ENCODE results near the gene MAP1S.
A peak's percentile ranks its signal among the peaks of the same experiment; 100 is the strongest.
"Not testable (repeated sequence)": the region's sequence is repeated elsewhere in the genome, so short reads cannot be mapped to it uniquely, and the experiment has no call there.

Gene MAP1S

GRCh38 chr19:17778251-17778967 is 59.1 kb downstream of the MAP1S start:
- no peak overlapping the region for H3K4me3 ChIP-seq (replicated peaks in 1 of 2; ENCODE audit: low read depth in 2 of 2, low read length in 2 of 2)
- TF ChIP-seq, protein P1, sequence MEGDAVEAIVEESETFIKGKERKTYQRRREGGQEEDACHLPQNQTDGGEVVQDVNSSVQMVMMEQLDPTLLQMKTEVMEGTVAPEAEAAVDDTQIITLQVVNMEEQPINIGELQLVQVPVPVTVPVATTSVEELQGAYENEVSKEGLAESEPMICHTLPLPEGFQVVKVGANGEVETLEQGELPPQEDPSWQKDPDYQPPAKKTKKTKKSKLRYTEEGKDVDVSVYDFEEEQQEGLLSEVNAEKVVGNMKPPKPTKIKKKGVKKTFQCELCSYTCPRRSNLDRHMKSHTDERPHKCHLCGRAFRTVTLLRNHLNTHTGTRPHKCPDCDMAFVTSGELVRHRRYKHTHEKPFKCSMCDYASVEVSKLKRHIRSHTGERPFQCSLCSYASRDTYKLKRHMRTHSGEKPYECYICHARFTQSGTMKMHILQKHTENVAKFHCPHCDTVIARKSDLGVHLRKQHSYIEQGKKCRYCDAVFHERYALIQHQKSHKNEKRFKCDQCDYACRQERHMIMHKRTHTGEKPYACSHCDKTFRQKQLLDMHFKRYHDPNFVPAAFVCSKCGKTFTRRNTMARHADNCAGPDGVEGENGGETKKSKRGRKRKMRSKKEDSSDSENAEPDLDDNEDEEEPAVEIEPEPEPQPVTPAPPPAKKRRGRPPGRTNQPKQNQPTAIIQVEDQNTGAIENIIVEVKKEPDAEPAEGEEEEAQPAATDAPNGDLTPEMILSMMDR (IDR thresholded peaks at IDR 0.05; ENCODE audit: low read depth, low read length) = no peak
- DNase-seq (ENCODE audit: low read depth in 2 of 2) = peak; percentile 43

DNA sequence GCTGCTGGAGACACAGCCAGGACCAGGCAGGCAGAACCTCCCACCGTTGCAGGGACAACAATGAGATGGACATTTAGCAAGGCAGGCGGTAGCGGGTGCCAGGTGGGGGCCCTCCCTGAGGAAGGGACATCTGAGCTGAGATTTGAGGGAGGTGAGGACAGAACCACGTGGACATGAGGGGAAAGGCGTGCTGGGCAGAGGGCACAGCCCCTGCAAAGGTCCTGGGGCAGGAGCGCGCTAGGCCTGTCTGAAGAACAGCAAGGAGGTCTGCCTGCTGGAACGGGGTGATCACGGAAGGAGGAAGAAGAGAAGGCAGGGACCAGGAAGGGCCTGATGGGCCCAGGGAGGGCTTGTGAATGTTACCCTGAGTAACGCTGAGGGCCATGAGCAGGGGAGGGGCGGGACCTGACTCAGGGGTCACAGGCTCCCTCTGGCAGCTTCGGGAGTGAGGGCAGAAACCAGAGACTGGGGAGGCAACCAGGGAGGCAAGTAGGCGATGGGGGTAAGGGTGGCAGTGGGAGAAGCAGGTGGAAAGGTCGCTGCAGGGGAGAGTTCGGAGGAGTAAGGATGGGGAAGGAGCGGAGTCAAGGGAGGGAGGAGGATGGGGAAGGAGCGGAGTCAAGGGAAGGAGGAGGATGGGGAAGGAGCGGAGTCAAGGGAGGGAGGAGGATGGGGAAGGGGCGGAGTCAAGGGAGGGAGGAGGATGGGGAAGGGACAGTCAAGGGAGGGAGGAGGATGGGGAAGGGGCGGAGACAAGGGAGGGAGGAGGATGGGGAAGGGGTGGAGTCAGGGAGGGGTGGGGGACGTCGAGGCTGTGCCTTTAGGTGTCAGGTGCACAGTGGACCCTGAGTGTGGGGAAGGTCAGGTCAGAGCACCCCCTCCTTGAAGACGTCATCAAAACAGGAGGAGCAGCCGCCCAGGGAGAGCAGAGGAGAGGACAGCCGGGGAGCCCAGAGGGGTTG is 60.0 kb downstream of the MAP1S start:
- DNase-seq (ENCODE audit: low read depth in 2 of 2) = peak; percentile 27 to 52
- H3K4me3 ChIP-seq (replicated peaks in 1 of 2; ENCODE audit: low read depth in 2 of 2, low read length in 2 of 2) = no peak overlapping the region
- TF ChIP-seq, protein P1 (IDR thresholded peaks at IDR 0.05; ENCODE audit: low read depth, low read length) = no peak

GRCh38 chr19:17780781-17781180 is 61.5 kb downstream of the MAP1S start:
- H3K4me3 ChIP-seq (replicated peaks in 1 of 2; ENCODE audit: low read depth in 2 of 2, low read length in 2 of 2) = no peak overlapping the region
- TF ChIP-seq, protein P1 (IDR thresholded peaks at IDR 0.05; ENCODE audit: low read depth, low read length) = no peak
- no peak for DNase-seq (ENCODE audit: low read depth in 2 of 2)

DNA sequence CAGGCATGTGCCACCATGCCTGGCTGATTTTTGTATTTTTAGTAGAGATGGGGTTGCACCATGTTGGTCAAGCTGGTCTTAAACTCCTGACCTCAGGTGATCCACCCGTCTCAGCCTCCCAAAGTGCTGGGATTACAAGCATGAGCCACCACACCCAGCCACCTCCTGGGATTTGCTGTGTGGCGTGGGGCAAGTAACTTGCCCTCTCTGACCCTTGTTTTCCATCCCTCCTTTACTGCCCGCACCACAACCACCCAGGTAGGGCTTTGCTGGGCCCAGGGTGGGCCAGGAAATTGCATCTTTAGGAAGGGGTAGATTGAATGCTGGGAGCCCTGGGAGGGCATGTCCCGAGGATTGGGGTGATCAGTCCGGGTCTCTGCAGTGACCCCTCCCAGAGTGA is 64.4 kb downstream of the MAP1S start:
- DNase-seq (ENCODE audit: low read depth in 2 of 2); H3K4me3 ChIP-seq (replicated peaks in 1 of 2; ENCODE audit: low read depth in 2 of 2, low read length in 2 of 2): not testable (repeated sequence)
